Heart right ventricle (tissue), 16 donors: ENCODE data around the gene XIST. TPM values are rescaled to one million over a fixed set of nuclear protein-coding genes. Genes with fewer than 3 reads are reported as not detected.

Source experiments
- ATAC-seq, 8 donors: fragments of 200-7000 bp; cut with Tn5 transposase; one replicate each; pipeline ENCODE4 v1.9.1; 2020; ENCODE audit warnings: mild to moderate bottlenecking in 8 of 8, moderate library complexity in 8 of 8, moderate number of reproducible peaks in 1 of 8
- DNase-seq, 2 donors: peaks; one replicate each; pipeline ENCODE4 v3.0.0-alpha.2; 2020
- H3K27ac ChIP-seq, 10 donors: fragments of 200-600 bp; sonication (generic) in 2 of 10; one replicate each; pipeline versions ENCODE4 v1.5.0 to v1.8.0; 2020 to 2022; ENCODE audit warnings: mild to moderate bottlenecking in 3 of 10
- H3K27me3 ChIP-seq, 7 donors: fragments of 200-600 bp; one replicate each; pipeline ENCODE4 v1.8.0; 2021 to 2022; ENCODE audit warnings: mild to moderate bottlenecking in 2 of 7
- H3K36me3 ChIP-seq, 9 donors: fragments of 200-600 bp; sonication (generic) in 1 of 9; one replicate each; pipeline versions ENCODE4 v1.5.0 to v1.8.0; 2020 to 2022; ENCODE audit warnings: mild to moderate bottlenecking in 2 of 9
- H3K4me1 ChIP-seq, 9 donors: fragments of 200-600 bp; sonication (generic) in 1 of 9; one replicate each; pipeline versions ENCODE4 v1.5.0 to v1.8.0; 2020 to 2022; ENCODE audit warnings: mild to moderate bottlenecking in 4 of 9
- H3K4me3 ChIP-seq, 10 donors: fragments of 200-600 bp; sonication (generic) in 2 of 10; one replicate each; pipeline versions ENCODE4 v1.5.0 to v1.8.0; 2020 to 2022; ENCODE audit warnings: mild to moderate bottlenecking in 7 of 10, moderate library complexity in 2 of 10
- H3K9me3 ChIP-seq, 11 donors: fragments of 200-600 bp in 10 of 11; sonication (generic) in 2 of 11; one replicate each; pipeline versions ENCODE4 v1.5.0 to v1.8.0; 2013 to 2022; ENCODE audit warnings: mild to moderate bottlenecking in 2 of 11, control low read depth in 1 of 11, moderate library complexity in 1 of 11
- WGBS, 2 donors: extraction: QIAGEN DNeasy Blood & Tissue Kit; methylation state at CpG; one replicate each; pipeline ENCODE4 v1.1.7; 2013; ENCODE audit warnings: inconsistent platforms in 1 of 2; 5-methylcytosine and 5-hydroxymethylcytosine counted together
- intact Hi-C, 10 donors: fragments of 100-400 bp; cut with DNase I; formaldehyde crosslinking; loops; one replicate each; pipeline versions ENCODE4 v1.11.1 to v1.14.2; 2022
- polyA plus RNA-seq, 2 donors: library from polyadenylated mRNA; stranded (reverse); fragments of 200-250 nt; gene quantifications; one replicate each; pipeline ENCODE4 v1.2.3, GENCODE V29; 2013
- total RNA-seq, 10 donors: library from RNA; stranded (reverse); fragmentation: NEBNext Ultra II Directional in 3 of 10; extraction: Animal tissue kit (Norgen Biotek cat#: 25700) in 3 of 10; gene quantifications; one replicate each; pipeline versions ENCODE4 v1.2.1 to v1.2.4, GENCODE V29; 2021 to 2023
- TF ChIP-seq, protein P1 (sequence below), 9 donors: fragments of 200-600 bp; sonication (generic) in 2 of 9; IDR thresholded peaks; one replicate each; pipeline versions ENCODE4 v1.5.0 to v1.8.0; 2021 to 2022; ENCODE audit warnings: antibody characterized with exemption in 9 of 9, mild to moderate bottlenecking in 5 of 9, moderate library complexity in 1 of 9
- donor health status: Arrhythmogenic right ventricular cardiomyopathy.
- donor health status: ischemic (EF 13 %, LVEDD 7.1; RV severe dilation, severe dysfunction).
- donor health status: healthy with polysubstance abuse.
- donor health status: DM: no; HTN: yes; CAD: no.
- donor health status: DM: no; HTN: no; CAD: no.
- donor health status: ischemic (EF 25% LVEDD 6.9; RV normal size, moderate dysfunction).
- donor health status: ischemic (EF 25% LVEDD 5.7; RV mildly dilated, moderate dysfunction).
- donor health status: healthy.
- donor health status: DM: yes; HTN: yes; CAD: no.
- donor health status: Ischemic cardiomyopathy.
- donor health status: ischemic (EF 35%, LVEDD 5.7; RV mildly dilated, moderate dysfunction).
- donor health status: nonischemic (EF 11% LVEDD 7.7; RV severe dilation, severe dysfunction).
- donor health status: DM: yes; HTN: yes; CAD: no.
- donor health status: PGD.
- donor health status: ischemic (EF 29% LVEDD 5.4; RV normal size, mild dysfunction).
- donor health status: nonischemic (EF 23%, LVEDD 6.1; RV moderate dilation, normal function).

Gene XIST
- total and polyA plus RNA-seq, 12 donors: 0.07 to 105 (median 0.43) TPM

DNA sequence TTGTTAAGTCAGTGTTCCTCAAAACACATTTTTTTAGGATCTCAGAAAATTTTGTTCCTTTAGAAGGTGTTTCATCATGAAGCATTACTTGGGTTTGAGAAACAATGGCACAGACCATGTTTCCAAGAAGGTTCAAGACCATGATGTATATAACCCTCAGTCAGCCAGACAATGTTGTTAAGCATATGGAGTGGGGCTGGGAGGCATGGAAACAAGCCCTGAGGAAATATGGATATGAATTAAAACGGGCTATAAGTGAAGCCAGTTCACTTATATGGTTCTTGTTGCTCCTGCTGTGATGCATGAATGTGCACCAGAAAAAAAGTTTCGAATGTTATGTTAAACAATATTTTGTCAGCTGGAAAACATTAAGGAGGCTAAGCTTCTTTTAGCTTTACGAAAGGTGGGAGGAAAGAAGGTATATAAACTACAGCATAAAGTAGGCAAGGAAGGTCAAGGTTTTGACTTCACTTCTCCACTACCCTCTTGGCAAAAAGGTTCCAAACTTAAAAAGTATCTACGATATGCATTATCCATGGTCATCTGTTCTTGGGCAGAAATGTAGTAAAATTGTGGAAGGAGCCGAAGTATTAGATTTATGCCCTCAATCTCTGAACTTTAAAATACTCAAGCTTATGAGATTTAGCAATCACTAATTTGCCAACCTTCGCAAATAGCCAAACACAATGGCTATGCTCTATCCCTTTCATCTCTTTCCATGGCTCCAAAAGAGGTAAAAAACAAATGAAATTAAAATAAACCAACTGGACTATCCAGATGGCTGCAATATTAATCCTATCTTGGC lies 12.2 kb downstream of the XIST start:
- WGBS, 2 donors: 82 to 86% methylated on average over 6 of the region's 6 CpGs
- TF ChIP-seq, protein P1, sequence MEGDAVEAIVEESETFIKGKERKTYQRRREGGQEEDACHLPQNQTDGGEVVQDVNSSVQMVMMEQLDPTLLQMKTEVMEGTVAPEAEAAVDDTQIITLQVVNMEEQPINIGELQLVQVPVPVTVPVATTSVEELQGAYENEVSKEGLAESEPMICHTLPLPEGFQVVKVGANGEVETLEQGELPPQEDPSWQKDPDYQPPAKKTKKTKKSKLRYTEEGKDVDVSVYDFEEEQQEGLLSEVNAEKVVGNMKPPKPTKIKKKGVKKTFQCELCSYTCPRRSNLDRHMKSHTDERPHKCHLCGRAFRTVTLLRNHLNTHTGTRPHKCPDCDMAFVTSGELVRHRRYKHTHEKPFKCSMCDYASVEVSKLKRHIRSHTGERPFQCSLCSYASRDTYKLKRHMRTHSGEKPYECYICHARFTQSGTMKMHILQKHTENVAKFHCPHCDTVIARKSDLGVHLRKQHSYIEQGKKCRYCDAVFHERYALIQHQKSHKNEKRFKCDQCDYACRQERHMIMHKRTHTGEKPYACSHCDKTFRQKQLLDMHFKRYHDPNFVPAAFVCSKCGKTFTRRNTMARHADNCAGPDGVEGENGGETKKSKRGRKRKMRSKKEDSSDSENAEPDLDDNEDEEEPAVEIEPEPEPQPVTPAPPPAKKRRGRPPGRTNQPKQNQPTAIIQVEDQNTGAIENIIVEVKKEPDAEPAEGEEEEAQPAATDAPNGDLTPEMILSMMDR (IDR thresholded peaks at IDR 0.05): no peak

GRCh38 chrX:73839152-73839551 lies 13.4 kb downstream of the XIST start:
- 45 to 61% methylated on average over 1 of the region's 1 CpG for WGBS, 2 donors
- intact Hi-C loops: no loop called here
- DNase-seq (no peak), ATAC-seq (no peak)
- peaks cover 0 to 36% (median 0%) of the 10 kb centered on the region in 9 donors for H3K4me1 ChIP-seq
- TF ChIP-seq, protein P1 (IDR thresholded peaks at IDR 0.05): no peak
- no peaks in the 10 kb centered on the region for H3K9me3 ChIP-seq
- H3K4me3 ChIP-seq: no peak overlapping the region
- no peak overlapping the region for H3K27ac ChIP-seq
- H3K27me3 ChIP-seq: no peaks in the 10 kb centered on the region
- peaks cover 0 to 42% (median 0%) of the 10 kb centered on the region in 9 donors for H3K36me3 ChIP-seq

More for the DNA sequence above, 12.2 kb downstream of the XIST start:
- intact Hi-C loops: no loop called here
- Histone ChIP-seq H3K9me3 (no peaks in the 10 kb centered on the region), H3K27ac (no peak overlapping the region), H3K4me1 (peaks cover 0 to 46% (median 0%) of the 10 kb centered on the region in 9 donors), H3K4me3 (no peak overlapping the region), H3K36me3 (peaks cover 0 to 33% (median 0%) of the 10 kb centered on the region in 9 donors), H3K27me3 (no peaks in the 10 kb centered on the region)
- DNase-seq (no peak), ATAC-seq (no peak)

GRCh38 chrX:73838123-73838522 lies 14.4 kb downstream of the XIST start:
- no peaks in the 10 kb centered on the region for H3K27me3 ChIP-seq
- no peaks in the 10 kb centered on the region for H3K9me3 ChIP-seq
- H3K4me1 ChIP-seq: peaks cover 0 to 26% (median 0%) of the 10 kb centered on the region in 9 donors
- TF ChIP-seq, protein P1 (IDR thresholded peaks at IDR 0.05): no peak
- WGBS, 2 donors: 92 to 95% methylated on average over 3 of the region's 3 CpGs
- no peak overlapping the region for H3K4me3 ChIP-seq
- DNase-seq (no peak), ATAC-seq (no peak)
- no peak overlapping the region for H3K27ac ChIP-seq
- intact Hi-C loops: no loop called here
- peaks cover 0 to 52% (median 0%) of the 10 kb centered on the region in 9 donors for H3K36me3 ChIP-seq

GRCh38 chrX:73836956-73837477 lies 15.5 kb downstream of the XIST start:
- ATAC-seq: no peak
- Histone ChIP-seq H3K27me3 (no peaks in the 10 kb centered on the region), H3K4me3 (no peak overlapping the region), H3K4me1 (peaks cover 0 to 30% (median 0%) of the 10 kb centered on the region in 9 donors), H3K9me3 (no peaks in the 10 kb centered on the region), H3K27ac (no peak overlapping the region), H3K36me3 (peaks cover 0 to 63% (median 0%) of the 10 kb centered on the region in 9 donors)
- TF ChIP-seq, protein P1 (IDR thresholded peaks at IDR 0.05): no peak
- DNase-seq: no peak
- 59 to 60% methylated on average over 1 of the region's 1 CpG for WGBS, 2 donors
- intact Hi-C loops: no loop called here
